Activated B cell treated with CpG ODN at 0.5 μM for 24 hours (primary cell): ENCODE data around the gene P4HB. TPM values are rescaled to one million over a fixed set of nuclear protein-coding genes. Genes with fewer than 3 reads are reported as not detected.

Experiments
- ATAC-seq: fragments of 200-7000 bp; cut with Tn5 transposase; one replicate; pipeline ENCODE4 v1.10.0; 2021; ENCODE audit warnings: low read depth, mild to moderate bottlenecking, moderate library complexity
- CTCF ChIA-PET: fragments of 350-600 bp; sonication (Branson Sonifier 250); formaldehyde crosslinking; loops from one replicate; lab custom pipeline; 2021; ENCODE audit warnings: antibody characterized with exemption; lab: Charles Lee
- POLR2A ChIA-PET: fragments of 350-600 bp; sonication (Branson Sonifier 250); formaldehyde crosslinking; loops from one replicate; lab custom pipeline; 2021; ENCODE audit warnings: antibody characterized with exemption; lab: Charles Lee
- DNase-seq: peaks from one replicate; pipeline ENCODE4 v3.0.0; 2022
- H3K27ac Mint-ChIP-seq: one replicate; pipeline ENCODE4 v1.8.0; 2020; ENCODE audit warnings: mixed read lengths
- H3K27me3 Mint-ChIP-seq: one replicate; pipeline ENCODE4 v1.8.0; 2021; ENCODE audit warnings: mixed read lengths
- H3K36me3 Mint-ChIP-seq: one replicate; pipeline ENCODE4 v1.8.0; 2021; ENCODE audit warnings: low read depth, mixed read lengths
- H3K4me1 Mint-ChIP-seq: one replicate; pipeline ENCODE4 v1.8.0; 2021; ENCODE audit warnings: mixed read lengths
- H3K4me3 Mint-ChIP-seq: one replicate; pipeline ENCODE4 v1.8.0; 2020; ENCODE audit warnings: mild to moderate bottlenecking, mixed read lengths
- H3K9me3 Mint-ChIP-seq: one replicate; pipeline ENCODE4 v1.8.0; 2020; ENCODE audit warnings: mixed read lengths
- CTCF ChIP-seq: fragments of 200-600 bp; IDR thresholded peaks from one replicate; pipeline ENCODE4 v1.8.0; 2022; ENCODE audit warnings: antibody characterized with exemption, mild to moderate bottlenecking
- intact Hi-C: fragments of 100-400 bp; cut with micrococcal nuclease; formaldehyde crosslinking; loops from one replicate; pipeline ENCODE4 v1.15.1; 2024
- total RNA-seq: library from RNA; stranded (reverse); gene quantifications from 2 replicates; pipeline ENCODE4 v1.2.3, GENCODE V29; 2022

P4HB gene
- total RNA-seq, 1 donor from 2014 or later, result 225 TPM

GRCh38 chr17:81867170-81867990 lies 7.0 kb upstream of the P4HB start:
- H3K27ac Mint-ChIP-seq, result peak overlapping the region; percentile 18
- H3K4me1 Mint-ChIP-seq, result peaks cover 30% of the 10 kb centered on the region
- POLR2A ChIA-PET, result interaction anchor here (0.6 kb wide), 2 partner anchors 29 to 156 kb away, joined by 4 to 6 read pairs; no protein-coding TSS in a partner anchor
- intact Hi-C loops, result loop anchor here (10.0 kb wide), 1 partner anchor 353 kb away; the partner anchor contains the start of gene ACTG1
- H3K4me3 Mint-ChIP-seq, result no peak overlapping the region
- CTCF ChIA-PET, result interaction anchor here (1.2 kb wide), 1 partner anchor 92 kb away, joined by 3 read pairs; no protein-coding TSS in a partner anchor
- DNase-seq, result no peak
- no peaks in the 10 kb centered on the region for H3K27me3 Mint-ChIP-seq
- H3K36me3 Mint-ChIP-seq, result peaks cover 34% of the 10 kb centered on the region
- no peak for ATAC-seq
- H3K9me3 Mint-ChIP-seq, result no peaks in the 10 kb centered on the region
- no peak for TF ChIP-seq CTCF

GRCh38 chr17:81866440-81867169 lies 6.3 kb upstream of the P4HB start:
- no peak overlapping the region for H3K4me3 Mint-ChIP-seq
- peak overlapping the region; percentile 24 for H3K27ac Mint-ChIP-seq
- peaks cover 31% of the 10 kb centered on the region for H3K4me1 Mint-ChIP-seq
- no peaks in the 10 kb centered on the region for H3K9me3 Mint-ChIP-seq
- intact Hi-C loops, result loop anchor here (10.0 kb wide), 1 partner anchor 352 kb away; the partner anchor contains the start of gene ACTG1
- ChIA-PET POLR2A (interaction anchor here (0.6 to 1.4 kb wide), 5 partner anchors 26 to 155 kb away, joined by 3 to 6 read pairs (median 4); no protein-coding TSS in a partner anchor), CTCF (interaction anchor here (1.2 kb wide), 1 partner anchor 93 kb away, joined by 3 read pairs; no protein-coding TSS in a partner anchor)
- H3K27me3 Mint-ChIP-seq, result no peaks in the 10 kb centered on the region
- DNase-seq, result no peak
- ATAC-seq, result no peak
- peaks cover 34% of the 10 kb centered on the region for H3K36me3 Mint-ChIP-seq
- no peak for TF ChIP-seq CTCF

DNA sequence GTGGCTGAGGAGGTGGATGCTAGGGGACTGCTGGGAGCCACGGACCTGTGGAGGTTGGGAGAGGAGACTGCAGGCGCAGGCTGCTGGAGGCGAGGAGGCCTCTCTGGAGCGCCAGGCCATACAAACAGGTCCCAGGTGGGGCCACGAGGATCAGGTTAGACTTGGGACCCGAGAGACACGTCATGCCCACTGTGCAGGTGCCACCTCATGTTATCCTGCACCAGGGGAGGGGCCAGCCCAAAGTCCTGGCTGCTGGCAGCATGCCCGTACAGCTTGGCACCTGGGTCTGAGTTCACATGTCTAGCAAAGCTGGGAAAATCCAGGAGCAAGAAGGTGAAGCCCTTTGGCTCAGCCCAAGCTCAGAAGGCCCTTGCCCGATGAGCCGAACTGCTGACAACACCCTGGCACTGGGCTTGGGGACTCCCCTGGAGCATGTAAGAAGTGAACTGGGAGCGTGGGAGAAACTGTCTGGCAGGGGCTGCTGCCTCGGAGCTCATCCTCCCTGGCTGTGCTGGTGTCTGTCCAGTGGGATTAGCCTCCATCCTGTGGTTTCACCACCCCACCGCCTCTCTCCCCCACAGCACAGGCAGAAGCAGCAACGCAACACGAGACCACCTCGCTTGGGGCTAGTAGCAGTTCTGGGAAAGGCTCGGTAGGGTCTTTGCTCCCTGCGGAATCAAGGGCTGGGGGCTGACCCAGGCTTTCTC lies 5.6 kb upstream of the P4HB start:
- H3K36me3 Mint-ChIP-seq, result peaks cover 36% of the 10 kb centered on the region
- peaks cover 34% of the 10 kb centered on the region for H3K4me1 Mint-ChIP-seq
- no peak for TF ChIP-seq CTCF
- H3K27ac Mint-ChIP-seq, result peak overlapping the region; percentile 24
- CTCF ChIA-PET, result interaction anchor here (1.2 kb wide), 1 partner anchor 93 kb away, joined by 3 read pairs; no protein-coding TSS in a partner anchor
- DNase-seq, result no peak
- POLR2A ChIA-PET, result interaction anchor here (0.6 to 1.4 kb wide), 3 partner anchors 27 to 154 kb away, joined by 3 to 4 read pairs (median 3); no protein-coding TSS in a partner anchor
- H3K27me3 Mint-ChIP-seq, result no peaks in the 10 kb centered on the region
- intact Hi-C loops, result loop anchor here (10.0 kb wide), 1 partner anchor 351 kb away; the partner anchor contains the start of gene ACTG1
- ATAC-seq, result no peak
- no peaks in the 10 kb centered on the region for H3K9me3 Mint-ChIP-seq
- no peak overlapping the region for H3K4me3 Mint-ChIP-seq

DNA sequence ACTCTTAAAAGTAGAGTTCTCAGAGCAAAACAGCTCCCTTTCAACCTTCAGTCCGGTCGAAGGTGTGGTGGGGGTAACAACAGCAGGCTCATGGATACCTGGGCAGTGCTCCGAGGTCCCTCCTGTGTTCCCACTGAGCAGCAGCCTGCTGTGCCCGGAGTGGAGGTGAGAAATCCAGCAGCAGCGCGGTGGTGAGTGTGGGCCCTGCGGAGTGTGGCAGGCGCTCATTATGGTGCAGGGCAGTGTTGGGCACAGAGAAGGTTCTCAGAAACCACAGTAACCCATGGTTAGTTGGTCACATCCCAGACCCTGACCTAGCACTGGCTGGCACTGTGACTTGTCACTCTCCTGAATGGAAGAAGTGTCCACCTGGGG lies 5.0 kb upstream of the P4HB start:
- CTCF ChIA-PET, result no interaction called here
- no peak overlapping the region for H3K4me3 Mint-ChIP-seq

More for the DNA sequence above, 5.0 kb upstream of the P4HB start:
- Mint-ChIP-seq H3K4me1 (peaks cover 37% of the 10 kb centered on the region), H3K27me3 (no peaks in the 10 kb centered on the region), H3K36me3 (peaks cover 40% of the 10 kb centered on the region), H3K9me3 (no peaks in the 10 kb centered on the region), H3K27ac (no peak overlapping the region)
- ATAC-seq, result no peak
- TF ChIP-seq CTCF, result no peak
- POLR2A ChIA-PET, result interaction anchor here (0.5 to 1.4 kb wide), 2 partner anchors 27 to 109 kb away, joined by 4 to 9 read pairs; no protein-coding TSS in a partner anchor
- no peak for DNase-seq
- intact Hi-C loops, result loop anchor here (10.0 kb wide), 1 partner anchor 351 kb away; the partner anchor contains the start of gene ACTG1
